Fibroblast of lung (primary cell): Measurements from ENCODE around the gene USPL1.

Experiments
- CTCF ChIP-seq, 2 donors: IDR thresholded peaks in 1 of 2; conservative IDR thresholded peaks in 1 of 2; 1 replicate in 1 of 2; 2 replicates in 1 of 2; pipeline ENCODE4 v1.5.1; 2011 to 2012; ENCODE audit warnings: low read length in 2 of 2, control low read depth in 1 of 2, inconsistent platforms in 1 of 2, low read depth in 1 of 2, mild to moderate bottlenecking in 1 of 2
- EZH2 ChIP-seq: IDR thresholded peaks from 2 replicates; pipeline ENCODE4 v1.5.1; 2012; ENCODE audit warnings: low read length, control low read depth, mild to moderate bottlenecking; ENCODE audit errors: missing control alignments

GRCh38 chr13:30697996-30698401 lies 80.3 kb downstream of the USPL1 start:
- TF ChIP-seq EZH2, result no peak
- TF ChIP-seq CTCF (conservative IDR thresholded peaks at IDR 0.05 in 1 of 2, IDR thresholded peaks at IDR 0.05 in 1 of 2; ENCODE audit: low read depth in 1 of 2, low read length in 2 of 2), result no peak
